Uterus (tissue), 2 donors: ENCODE results near the gene ASTN2.

Experiments used
- CTCF ChIP-seq, 4 experiments: fragments of 200-600 bp in 2 of 4; fragments of 450-650 bp in 2 of 4; sonication (generic) in 2 of 4; IDR thresholded peaks; one replicate each; pipeline ENCODE4 v1.5.1; 2016 to 2019; ENCODE audit warnings: antibody characterized with exemption in 4 of 4, mild to moderate bottlenecking in 2 of 4, moderate library complexity in 1 of 4
- POLR2A ChIP-seq, 2 donors: fragments of 450-650 bp; IDR thresholded peaks; one replicate each; pipeline ENCODE4 v1.6.1; 2016; ENCODE audit warnings: antibody characterized with exemption in 2 of 2, mild to moderate bottlenecking in 1 of 2, moderate library complexity in 1 of 2

- TF ChIP-seq CTCF (IDR thresholded peaks at IDR 0.05) = no peak
- no peak for TF ChIP-seq POLR2A (IDR thresholded peaks at IDR 0.05)
Measured at GRCh38 chr9:117231012-117231411, 183.8 kb downstream of the ASTN2 start.
